SK-N-MC (cell line): ENCODE data around the gene NOTUM.

Experiments used
- EZH2 ChIP-seq: fragments of 200-600 bp; sonication (generic); IDR thresholded peaks from one replicate; pipeline ENCODE4 v1.6.1; 2017; ENCODE audit warnings: antibody characterized with exemption
- POLR2AphosphoS5 ChIP-seq: IDR thresholded peaks from 2 replicates; pipeline ENCODE4 v1.6.1; 2012; ENCODE audit warnings: mild to moderate bottlenecking, low read depth, low read length, borderline replicate concordance

DNA sequence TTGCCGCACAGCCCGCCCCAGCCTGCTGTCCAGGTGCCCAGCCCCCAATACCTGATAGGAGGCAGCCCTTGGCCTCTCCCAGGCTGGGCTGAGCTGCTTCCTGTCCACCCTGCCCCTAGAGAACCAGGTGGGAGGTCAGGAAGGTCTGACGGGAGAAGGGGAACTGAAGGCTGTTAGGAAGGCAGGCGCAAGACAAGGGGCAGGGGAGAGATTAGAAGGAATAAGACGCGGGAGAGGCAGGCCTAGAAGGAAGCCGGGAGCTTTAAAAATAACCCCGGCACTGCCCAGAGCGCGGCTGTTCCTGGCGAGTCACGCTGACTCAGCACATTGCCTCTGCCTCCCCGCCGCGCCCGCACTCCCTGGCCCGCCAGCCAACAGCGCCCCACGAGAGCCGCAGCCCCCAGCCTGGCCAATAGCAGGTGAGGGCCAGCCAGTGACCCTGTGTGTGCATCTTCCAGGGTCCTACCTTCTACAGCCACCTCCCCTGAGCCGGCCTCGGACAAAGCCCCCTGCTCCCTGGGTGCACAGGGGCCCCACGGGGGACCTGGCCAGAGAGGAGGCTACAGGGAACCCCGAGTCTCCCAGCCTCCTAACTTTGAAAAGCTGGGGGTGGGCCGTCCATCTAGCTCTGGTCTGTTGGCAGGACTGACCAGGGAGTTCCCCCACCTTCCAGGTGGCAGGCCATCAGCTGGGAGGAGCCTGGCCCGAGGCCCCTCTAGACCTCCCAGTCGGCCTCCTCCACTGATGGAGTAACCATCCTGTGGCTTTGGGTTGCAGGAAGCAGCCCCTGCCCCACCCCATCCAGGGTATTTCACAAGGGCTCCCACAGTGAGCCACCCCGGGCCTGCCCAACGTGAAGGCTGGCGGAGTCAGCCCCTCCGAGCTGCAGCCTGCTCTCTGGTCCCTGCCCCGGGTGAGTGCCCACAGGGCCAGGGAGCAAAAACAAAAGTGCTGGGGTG, 37.4 kb downstream of the NOTUM start:
- TF ChIP-seq EZH2, result no peak
- no peak for TF ChIP-seq POLR2AphosphoS5
